HEK293T (cell line): Measurements from ENCODE around the gene AGK.

Experiments
- CTBP1 ChIP-seq: fragments of 450-650 bp; IDR thresholded peaks from 2 replicates; pipeline ENCODE4 v1.6.1; 2016; ENCODE audit warnings: borderline replicate concordance
- FOXM1 ChIP-seq: fragments of 450-650 bp; IDR thresholded peaks from 2 replicates; pipeline ENCODE4 v1.6.1; 2017; ENCODE audit warnings: mild to moderate bottlenecking, borderline replicate concordance
- HDGF ChIP-seq: fragments of 450-650 bp; IDR thresholded peaks from 2 replicates; pipeline ENCODE4 v1.6.1; 2017; ENCODE audit warnings: antibody characterized with exemption, borderline replicate concordance
- SUZ12 ChIP-seq: fragments of 450-650 bp; IDR thresholded peaks from 2 replicates; pipeline ENCODE4 v1.6.1; 2016; ENCODE audit warnings: mild to moderate bottlenecking

- TF ChIP-seq FOXM1 (no peak), SUZ12 (no peak), HDGF (no peak), CTBP1 (no peak)
These were observed 100.2 kb downstream of the AGK start for GRCh38 chr7:141651417-141651816.
